Stimulated activated CD4-positive, alpha-beta T cell treated with anti-CD3 and anti-CD28 coated beads, TNF-alpha, amount 100 ng/mL, for 4 hours (primary cell): ENCODE measurements around the gene RNASE1.

ENCODE experiments used
- DNase-seq, 3 experiments: peaks; one replicate each; pipeline ENCODE4 v3.0.0-alpha.2; 2020; ENCODE audit warnings: low read depth in 3 of 3

Gene RNASE1

DNA sequence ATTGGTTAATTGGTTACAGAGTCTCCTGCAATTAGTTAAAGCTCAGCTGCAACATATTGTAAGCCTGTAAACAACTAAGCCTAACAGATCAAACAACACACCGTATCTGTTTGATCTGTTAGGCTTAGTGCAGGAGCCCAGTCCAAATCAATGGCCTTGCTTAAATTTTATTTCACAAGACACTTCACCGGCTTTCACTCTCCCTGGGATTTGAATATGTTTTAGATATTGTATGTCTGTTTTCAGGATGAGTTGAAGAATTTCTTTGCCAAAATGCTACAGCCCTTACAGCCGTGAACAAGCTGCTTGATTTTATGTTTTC lies 5.5 kb upstream of the RNASE1 start:
- DNase-seq: no peak

DNA sequence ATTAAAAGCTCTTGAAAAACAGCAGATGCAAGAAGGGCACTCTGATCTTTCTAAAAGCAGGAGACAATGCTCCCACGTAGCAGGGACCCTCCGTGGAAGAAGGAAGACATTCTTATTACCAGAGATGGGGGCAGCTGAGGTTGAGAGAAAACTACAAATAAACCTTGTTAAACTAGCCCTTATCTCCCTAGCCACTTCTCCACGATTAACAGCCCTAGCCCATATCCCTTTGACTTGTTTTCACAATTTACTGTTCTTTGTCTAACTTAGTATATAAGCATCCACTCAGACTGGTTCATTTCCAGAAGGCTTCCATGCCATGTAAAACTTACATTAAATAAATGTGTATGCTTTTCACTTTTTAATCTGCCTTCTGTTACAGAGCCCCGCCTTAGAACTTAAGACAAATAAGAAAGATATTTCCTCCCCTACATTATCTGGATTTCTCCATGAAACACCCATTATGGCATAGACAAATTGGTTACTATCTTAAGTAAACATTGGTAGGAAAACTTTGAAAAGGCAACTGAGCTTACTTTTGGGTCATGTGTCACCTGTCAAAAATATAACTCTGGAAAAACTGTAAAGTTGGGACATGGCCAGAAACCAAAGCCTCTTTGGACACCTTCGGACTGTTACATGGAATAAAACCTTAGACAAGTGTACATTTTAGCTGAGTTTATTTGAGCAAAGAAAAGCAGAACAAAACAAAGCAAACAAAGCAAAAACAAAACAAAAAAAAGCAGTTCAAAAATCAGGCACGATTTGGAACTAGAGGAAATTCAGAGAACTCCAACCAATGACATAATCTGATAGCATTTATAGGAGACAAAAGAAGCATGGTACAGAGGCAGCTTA lies 4.9 kb upstream of the RNASE1 start:
- DNase-seq: no peak

DNA sequence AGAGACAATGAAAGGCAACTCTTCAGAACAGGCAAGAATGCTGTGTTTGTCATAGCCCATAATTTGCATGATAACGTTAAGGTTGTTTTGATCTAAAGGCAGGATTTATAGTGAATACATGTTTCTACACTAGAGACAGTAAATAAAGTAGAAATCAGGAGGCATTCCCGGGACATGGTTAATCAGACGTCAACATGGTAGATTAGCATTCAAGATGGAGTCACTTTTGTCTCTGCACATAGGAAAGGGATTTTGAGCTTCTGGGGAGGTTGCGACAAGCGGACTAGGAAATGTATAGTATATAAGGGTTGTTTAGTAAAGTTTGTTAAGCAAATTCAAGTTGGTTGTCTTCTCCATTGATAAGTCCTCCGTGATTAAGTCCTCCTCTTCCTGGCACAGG lies 2.8 kb upstream of the RNASE1 start:
- no peak for DNase-seq

DNA sequence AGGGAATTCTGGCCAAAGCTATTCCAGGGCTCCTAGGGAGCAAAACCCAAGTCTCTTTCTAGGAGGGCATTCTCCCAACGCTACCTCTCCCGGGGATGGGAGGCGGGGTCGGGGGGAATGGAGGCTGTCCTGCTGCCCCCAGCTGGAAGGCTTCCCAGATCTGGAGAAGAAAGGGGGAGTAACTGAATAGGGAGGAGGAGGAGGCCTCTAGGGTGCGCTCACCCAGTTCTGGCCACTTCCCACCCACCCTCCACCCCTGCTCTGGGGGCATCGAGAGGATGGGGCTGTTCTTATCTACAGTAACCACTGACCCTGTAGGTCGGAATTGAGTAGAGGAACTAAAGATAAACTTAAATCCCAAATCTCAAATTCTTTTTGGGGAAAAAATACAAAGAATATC lies 579 bp upstream of the RNASE1 start:
- no peak for DNase-seq

DNA sequence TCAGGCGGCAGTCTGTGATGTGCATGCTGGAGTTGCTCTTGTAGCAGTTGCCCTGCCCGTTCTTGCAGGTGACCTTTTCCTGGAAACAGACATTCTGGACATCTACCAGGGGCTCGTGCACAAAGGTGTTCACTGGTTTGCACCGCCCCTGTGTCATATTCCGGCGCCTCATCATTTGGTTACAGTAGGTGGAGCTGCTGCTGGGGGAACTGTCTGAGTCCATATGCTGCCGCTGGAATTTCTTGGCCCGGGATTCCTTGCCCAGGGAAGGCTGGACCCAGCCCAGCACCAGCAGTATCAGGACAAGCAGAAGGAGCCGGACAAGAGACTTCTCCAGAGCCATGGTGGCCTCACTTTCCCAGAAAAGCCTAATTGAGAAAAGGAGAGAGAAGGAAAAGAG lies 918 bp downstream of the RNASE1 start:
- no peak for DNase-seq

DNA sequence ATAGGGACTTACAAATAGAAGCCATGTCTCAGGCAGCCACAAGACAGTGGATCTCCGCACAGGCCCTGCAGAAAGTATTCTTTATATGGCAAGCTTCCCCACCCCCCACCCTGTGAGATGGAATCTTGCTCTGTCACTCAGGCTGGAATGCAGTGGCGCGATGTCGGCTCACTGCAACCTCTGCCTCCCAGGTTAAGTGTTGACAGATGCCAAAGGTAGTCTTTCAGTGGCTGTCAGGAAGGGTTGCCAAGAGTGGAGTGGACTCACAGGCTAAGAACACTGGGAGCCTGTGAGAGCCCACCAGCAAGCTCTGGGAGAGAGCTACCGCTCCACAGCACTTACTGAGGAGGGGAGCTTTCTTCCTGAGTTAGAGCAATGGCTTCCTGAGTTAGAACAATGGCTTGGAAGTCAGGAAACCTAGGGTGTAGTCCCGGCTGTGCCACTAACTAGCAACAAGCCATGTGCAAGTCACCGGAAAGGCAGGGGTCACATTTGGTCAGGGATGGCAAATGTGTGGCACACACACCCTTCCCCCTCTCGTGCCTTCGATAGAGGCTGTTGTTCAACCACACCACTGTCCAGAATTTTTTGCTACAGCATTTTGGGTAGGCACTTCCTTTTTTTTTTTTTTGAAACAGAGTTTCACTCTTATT lies 2.6 kb downstream of the RNASE1 start:
- DNase-seq: no peak

DNA sequence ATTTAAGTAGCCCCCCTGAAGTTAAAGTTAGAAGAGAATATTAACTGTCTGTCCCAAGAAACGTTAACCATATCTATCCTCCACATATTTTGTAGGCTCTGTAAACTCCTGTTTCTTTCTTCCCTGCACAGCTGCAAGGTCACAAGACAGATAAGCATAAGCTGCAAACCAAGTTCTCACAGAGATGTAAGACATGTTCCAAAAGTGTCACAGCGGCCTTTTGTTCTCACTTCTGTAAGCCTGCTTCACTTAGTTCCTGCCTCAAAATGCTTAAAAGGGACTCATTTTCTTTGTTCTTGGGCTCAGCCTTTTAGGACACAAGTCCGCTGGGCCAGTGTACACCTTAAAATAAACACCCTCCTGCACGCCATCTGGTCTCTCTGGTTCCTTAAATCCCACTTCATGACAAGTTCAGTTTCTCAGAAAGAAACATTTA lies 3.2 kb downstream of the RNASE1 start:
- no peak for DNase-seq

DNA sequence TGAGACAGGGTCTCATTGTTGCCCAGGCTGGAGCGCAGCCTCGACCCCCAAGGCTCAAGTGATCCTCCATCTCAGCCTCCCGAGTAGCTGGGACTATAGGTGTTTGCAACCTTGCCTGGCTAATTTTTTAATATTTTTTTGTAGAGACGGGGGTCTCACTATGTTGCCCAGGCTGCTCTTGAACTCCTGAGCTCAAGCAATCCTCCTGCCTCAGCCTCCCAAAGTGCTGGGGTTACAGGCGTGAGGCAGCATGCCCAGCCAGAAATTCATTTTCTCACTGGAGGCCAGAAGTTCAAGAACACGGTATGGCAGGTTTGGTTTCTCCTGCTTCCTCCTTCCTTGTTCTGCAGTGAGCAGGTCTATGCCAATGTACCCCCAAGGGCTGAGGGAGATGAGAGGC lies 3.7 kb downstream of the RNASE1 start:
- no peak for DNase-seq

DNA sequence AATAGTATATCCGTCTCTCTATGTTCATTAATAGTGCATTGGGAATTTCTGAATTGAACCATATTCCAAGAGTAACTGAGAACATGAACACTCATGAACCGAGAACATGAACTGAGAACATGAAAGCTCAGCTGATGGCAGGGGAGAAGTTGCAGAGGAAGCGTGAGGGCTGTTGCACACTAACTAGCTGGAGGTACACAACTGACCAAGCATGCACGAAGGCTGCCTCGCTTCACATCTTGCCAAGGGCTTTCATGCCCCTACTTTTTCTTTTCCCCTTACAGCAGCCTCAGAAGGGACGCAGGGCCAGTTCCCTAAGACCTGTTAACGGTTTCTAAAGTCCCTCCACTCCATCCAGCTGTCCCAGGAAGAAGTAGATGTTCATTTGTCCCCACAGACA lies 4.3 kb downstream of the RNASE1 start:
- DNase-seq: no peak

DNA sequence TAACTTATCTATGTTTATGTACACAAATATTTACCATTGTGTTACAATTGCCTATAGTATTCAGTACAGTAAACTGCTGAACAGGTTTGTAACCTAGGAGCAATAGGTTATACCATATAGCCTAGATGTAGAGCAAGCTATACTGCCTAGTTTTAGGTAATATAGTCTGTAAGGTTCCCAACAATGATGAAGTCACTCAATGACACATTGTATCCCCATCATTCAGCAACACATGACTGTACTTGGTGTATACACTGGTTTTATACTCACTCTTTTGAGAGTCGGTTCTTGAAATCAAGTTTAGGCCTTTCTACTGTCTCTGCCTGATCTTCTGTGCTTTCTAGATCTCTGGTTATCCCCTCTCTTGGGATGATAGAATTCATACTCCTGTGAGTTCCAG lies 5.5 kb downstream of the RNASE1 start:
- DNase-seq: no peak

DNA sequence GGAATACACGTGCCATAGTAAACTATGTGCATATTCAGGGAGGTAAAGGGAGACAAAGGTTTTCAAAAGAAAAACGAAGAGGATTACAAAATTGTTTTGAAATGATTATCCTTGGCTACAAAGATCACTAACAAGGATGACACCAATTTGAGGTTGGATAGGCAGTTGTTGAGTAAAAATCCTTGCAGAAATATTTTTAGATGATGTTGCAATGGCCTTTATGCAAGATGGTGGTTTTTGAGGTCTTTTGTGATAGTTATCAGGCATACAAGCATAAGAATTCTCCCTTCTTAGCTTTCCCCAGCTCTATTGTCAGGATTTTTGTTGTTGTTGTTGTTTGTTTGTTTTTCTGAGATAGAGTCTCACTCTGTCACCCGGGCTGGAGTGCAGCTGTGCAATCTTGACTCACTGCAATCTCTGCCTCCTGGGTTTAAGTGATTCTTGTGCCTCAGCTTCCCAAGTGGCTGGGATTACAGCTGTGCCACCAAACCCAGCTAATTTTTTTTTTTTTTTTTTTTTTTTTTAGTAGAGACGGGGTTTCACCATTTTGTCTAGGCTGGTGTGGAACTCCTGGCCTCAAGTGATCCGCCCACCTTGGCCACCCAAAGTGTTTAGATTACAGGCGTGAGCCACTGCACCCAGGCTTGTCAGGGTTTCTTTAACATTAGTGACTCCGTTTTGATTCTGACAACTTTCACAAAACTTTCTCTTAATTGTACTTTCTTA lies 7.8 kb downstream of the RNASE1 start:
- DNase-seq: no peak

DNA sequence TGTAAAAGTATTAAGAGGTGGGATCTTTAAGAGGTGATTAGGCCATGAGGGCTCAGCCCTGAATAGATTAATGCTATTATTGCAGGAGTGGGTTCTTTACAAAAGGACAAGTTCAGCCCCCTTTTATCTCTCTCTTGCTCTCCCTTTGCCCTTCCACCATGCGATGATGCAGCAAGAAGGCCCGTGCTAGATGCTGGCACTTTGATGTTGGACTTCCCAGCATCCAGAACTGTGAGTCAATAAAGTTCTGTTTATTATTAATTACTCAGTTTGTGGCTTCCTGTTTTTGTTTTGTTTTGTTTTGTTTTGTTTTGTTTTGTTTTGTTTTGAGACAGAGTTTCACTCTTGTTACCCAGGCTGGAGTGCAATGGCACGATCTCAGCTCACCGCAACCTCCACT lies 10.1 kb downstream of the RNASE1 start:
- DNase-seq: no peak

DNA sequence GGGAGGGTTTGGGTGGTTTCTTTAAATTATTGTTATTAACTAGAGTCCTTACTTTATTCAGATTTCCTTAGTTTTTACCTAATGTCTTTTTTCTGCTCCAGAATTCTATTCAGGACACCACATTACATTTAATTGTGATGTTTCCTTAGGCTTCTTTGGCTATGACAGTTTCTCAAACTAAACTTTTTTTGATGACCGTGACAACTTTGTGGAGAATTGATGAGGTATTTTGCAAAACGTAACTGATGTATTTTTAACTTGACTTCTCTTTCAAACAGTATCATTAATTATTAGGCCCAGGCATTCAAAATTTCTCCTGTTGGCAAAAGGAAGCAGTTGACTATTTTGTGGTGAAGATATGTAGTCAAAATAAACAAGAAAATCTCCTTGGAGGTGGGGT lies 11.0 kb downstream of the RNASE1 start:
- no peak for DNase-seq

DNA sequence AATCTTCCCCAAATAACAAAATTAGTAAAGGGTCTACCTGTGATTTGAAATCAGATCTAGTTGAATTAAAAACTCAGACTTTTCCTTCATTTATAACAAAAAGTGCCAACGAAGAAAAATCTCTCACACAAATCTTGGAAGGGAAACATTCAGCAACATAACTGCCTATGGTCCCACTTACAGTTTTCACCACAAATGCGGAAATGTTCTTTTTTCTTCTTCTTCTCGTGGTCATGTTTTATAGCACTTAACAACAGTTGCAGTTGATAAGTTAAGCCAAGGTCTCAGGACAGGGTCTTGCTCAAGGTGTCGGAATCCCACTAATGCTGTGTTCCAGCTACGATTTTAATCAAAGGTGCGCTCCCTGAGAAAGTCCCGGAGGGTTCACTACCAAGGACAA lies 11.5 kb downstream of the RNASE1 start:
- DNase-seq: no peak

DNA sequence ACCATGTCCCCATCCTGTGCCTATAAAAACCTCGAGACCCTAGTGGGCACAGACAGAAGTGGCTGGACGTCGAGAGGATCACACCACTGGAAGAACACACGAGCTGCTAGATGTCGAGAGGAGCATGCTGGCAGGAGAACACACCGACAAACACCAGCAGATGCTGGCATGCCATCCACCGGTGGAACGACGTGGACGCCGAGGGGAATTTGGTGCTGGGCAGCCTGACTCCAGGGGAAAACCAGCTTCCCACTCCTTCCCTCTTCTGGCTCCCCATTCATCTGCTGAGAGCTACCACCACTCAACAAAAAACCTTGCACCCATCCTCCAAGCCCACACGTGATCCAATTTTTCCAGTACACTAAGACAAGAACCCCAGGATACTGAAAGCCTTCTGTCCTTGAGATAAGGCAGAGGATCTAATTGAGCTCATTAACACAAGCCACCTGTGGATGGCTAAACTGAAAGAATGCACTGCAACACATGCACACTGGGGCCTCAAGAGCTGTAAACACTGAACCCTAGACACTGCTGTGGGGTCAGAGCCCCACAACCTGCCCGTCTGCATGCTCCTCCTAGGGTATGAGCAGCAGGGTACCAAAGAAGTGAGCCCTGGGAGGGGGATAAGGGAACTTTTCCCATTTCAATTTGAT lies 12.1 kb downstream of the RNASE1 start:
- DNase-seq: no peak

DNA sequence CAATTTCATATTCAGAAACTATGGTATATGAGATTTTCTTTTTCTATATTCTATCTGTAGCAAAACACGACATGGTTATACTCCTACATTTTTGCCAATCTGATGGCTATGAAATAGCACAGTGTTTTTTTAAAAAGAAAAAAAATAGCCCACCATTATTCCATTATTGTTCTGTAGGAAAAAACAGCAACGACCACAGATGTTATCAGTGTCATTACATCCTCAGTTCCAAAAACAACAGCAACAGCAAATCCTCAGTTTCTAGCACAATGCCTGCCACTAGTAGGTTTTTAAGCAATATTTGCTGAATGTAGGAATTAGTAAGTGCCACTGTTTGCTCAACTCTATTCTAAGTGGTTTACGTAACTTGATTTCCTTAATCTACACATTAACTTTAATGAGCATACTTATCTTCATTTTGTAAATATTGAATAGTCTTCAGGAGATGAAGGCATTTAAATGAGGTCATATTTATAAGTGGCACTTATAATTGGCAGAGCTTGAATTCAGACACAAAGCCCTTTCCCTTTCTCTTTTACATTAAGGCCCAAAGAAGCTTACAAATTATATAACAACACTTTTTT lies 13.3 kb downstream of the RNASE1 start:
- DNase-seq: no peak

DNA sequence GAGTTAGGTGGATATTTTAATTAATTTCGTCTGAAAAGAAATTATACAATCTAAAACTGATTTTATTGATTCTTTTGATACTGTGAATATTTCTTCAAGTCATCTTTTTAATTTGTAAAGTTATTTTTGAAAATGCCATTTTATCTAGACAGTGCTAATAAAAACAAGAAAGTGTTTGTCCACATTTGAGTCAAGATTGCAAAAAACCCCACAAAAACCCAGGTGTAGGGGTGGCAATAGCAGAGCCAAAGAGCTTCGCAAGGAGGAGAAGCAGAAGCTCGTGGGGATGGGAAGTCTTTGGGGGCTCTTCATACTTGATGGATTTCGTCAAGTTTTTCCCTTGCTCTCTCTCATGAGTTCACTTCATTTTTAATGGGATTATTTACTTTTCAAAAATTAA lies 15.6 kb downstream of the RNASE1 start:
- DNase-seq: no peak

DNA sequence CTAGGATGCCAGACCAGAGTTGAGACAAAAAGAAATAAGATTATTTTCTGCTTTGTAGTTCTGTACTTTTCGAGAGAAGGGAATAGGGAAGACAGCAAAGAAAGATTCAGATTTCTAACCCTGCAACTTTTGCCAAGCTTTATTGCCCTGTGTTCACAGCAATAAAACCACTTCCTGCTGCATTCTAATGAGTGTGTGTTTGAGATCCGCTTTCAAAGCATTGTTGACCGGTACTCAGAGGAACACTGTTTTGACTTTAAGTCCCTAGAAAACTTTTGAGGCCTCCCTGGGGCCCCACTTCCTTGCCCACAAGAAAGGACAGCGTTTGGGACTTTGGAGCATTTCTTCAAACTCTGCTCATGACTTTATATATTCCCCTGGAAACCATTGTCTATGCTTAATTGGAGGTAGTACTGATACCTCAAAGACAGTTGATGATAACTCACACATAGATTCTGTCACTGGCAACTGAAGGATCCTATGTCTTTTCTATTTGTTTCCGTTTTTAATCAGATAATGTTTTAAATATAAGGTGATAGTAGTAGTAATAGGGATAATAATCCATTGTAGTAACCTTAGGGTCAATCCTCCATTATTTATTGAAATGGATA lies 20.3 kb downstream of the RNASE1 start:
- peak in 1 of 3 experiments; percentile 3 for DNase-seq

DNA sequence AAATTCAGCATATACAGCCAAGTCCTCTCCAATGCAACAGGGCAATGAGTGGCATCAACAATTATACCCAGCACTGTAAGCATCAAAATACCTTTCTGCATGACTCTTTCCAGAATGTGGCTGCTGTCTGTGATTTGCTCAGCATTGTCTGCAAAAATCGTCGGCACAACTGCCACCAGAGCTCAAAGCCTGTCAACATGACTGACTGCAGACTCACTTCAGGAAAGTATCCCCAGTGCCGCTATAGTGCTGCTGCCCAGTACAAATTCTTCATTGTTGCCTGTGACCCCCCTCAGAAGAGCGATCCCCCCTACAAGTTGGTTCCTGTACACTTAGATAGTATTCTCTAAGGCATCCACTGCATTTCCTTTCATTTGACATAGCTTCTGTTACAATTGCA lies 20.8 kb downstream of the RNASE1 start:
- no peak for DNase-seq

DNA sequence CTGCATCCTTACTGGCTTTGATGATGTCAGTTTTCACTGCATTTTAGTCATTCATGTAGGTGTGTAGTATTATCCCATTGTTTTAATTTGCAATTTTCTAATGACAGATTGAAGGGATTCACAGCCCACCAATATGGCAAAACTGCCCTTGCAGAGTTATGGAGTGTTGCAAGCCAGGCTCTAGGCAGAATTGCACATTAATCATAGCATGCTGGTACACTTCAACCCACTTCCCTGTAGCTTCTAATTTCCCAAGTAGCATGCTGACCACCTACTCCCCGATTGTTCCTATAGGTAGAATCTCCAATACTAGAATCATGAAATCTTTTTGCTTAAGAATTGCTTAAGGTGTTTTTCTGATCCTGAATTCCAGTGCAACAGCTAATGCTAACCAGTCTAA lies 26.7 kb downstream of the RNASE1 start:
- DNase-seq: no peak

DNA sequence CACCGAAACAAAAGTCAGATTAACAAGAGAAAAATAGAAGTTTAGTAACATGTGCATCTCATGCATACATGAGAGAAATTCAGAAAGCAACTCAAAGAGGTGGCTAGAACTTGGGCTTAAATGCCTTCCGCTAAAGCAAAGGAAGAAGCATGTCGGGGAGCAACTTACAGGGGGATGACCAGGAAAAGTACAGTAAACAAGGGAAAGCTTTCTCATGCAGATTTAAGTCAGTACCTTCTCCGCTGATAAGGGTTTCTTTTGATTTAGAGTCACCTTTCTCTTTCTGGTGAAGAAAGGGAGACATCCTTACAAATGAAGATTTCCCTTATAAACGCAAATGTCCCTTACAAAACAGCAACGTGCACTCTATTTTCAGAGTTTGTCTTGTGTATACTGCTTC lies 27.6 kb downstream of the RNASE1 start:
- DNase-seq: no peak
